B cell (primary cell): ENCODE data around the gene TCP11L2. TPM values are rescaled to one million over a fixed set of nuclear protein-coding genes. Genes with fewer than 3 reads are reported as not detected.
A peak's percentile ranks its signal among the peaks of the same experiment; 100 is the strongest.

Experiments
- ATAC-seq: fragments of 200-7000 bp; cut with Tn5 transposase; one replicate; pipeline ENCODE4 v1.10.0; 2021; ENCODE audit warnings: low read depth, mild to moderate bottlenecking, moderate number of reproducible peaks, moderate library complexity
- CTCF ChIA-PET: fragments of 350-600 bp; sonication (Branson Sonifier 250); formaldehyde crosslinking; loops from one replicate; lab custom pipeline; 2021; ENCODE audit warnings: antibody characterized with exemption, inconsistent platforms; lab: Charles Lee
- POLR2A ChIA-PET: fragments of 350-600 bp; sonication (Branson Sonifier 250); formaldehyde crosslinking; loops from one replicate; lab custom pipeline; 2021; ENCODE audit warnings: antibody characterized with exemption; lab: Charles Lee
- DNase-seq: peaks from one replicate; pipeline ENCODE4 v3.0.0; 2013
- H2AFZ ChIP-seq: 2 replicates; pipeline ENCODE4 v1.6.1; 2012; ENCODE audit warnings: mild to moderate bottlenecking, low read depth, low read length; ENCODE audit not compliant: insufficient read depth, poor library complexity, severe bottlenecking
- H3K27ac ChIP-seq, 2 donors: 1 replicate in 1 of 2; 2 replicates in 1 of 2; pipeline ENCODE4 v1.5.1; 2012 to 2013; ENCODE audit warnings: low read length in 2 of 2, mild to moderate bottlenecking in 2 of 2, moderate library complexity in 1 of 2
- H3K27me3 ChIP-seq, 4 experiments: fragments of 200-600 bp in 1 of 4; sonication (generic) in 1 of 4; replicated peaks in 1 of 4; 1 replicate in 2 of 4; 2 replicates in 2 of 4; pipeline versions ENCODE4 v1.6.1 to v1.7.0; 2013 to 2016; ENCODE audit warnings: low read length in 3 of 4, mild to moderate bottlenecking in 2 of 4, mixed read lengths in 1 of 4, moderate library complexity in 1 of 4; ENCODE audit not compliant: insufficient read depth in 4 of 4, control insufficient read depth in 3 of 4; ENCODE audit errors: control extremely low read depth in 1 of 4
- H3K36me3 ChIP-seq, 2 experiments: replicated peaks in 1 of 2; 1 replicate in 1 of 2; 2 replicates in 1 of 2; pipeline versions ENCODE4 v1.6.1 to v1.7.1; 2013; ENCODE audit warnings: low read length in 1 of 2; ENCODE audit not compliant: insufficient read depth in 2 of 2, control insufficient read depth in 1 of 2; ENCODE audit errors: control extremely low read depth in 1 of 2, extremely low read depth in 1 of 2
- H3K4me1 ChIP-seq, 2 donors: fragments of 200-600 bp in 1 of 2; sonication (generic) in 1 of 2; 1 replicate in 1 of 2; 2 replicates in 1 of 2; pipeline versions ENCODE4 v1.5.1 to v1.6.1; 2013 to 2017; ENCODE audit warnings: low read length in 2 of 2; ENCODE audit not compliant: control insufficient read depth in 2 of 2, insufficient read depth in 2 of 2
- H3K4me2 ChIP-seq: replicated peaks from 2 replicates; pipeline ENCODE3; 2012; ENCODE audit warnings: mild to moderate bottlenecking, low read depth, low read length; ENCODE audit not compliant: poor library complexity, severe bottlenecking
- H3K4me3 ChIP-seq, 5 experiments: fragments of 200-600 bp in 1 of 5; sonication (generic) in 1 of 5; 1 replicate in 3 of 5; 2 replicates in 2 of 5; pipeline versions ENCODE4 v1.5.1 to v1.7.0; 2011 to 2016; ENCODE audit warnings: low read length in 4 of 5, mild to moderate bottlenecking in 4 of 5, low read depth in 2 of 5, control low read depth in 1 of 5, moderate library complexity in 1 of 5; ENCODE audit not compliant: insufficient read depth in 1 of 5; ENCODE audit errors: control extremely low read depth in 1 of 5, extremely low read depth in 1 of 5
- H3K79me2 ChIP-seq: fragments of 200-600 bp; sonication (generic); one replicate; pipeline ENCODE4 v1.6.0; 2016; ENCODE audit warnings: low read length; ENCODE audit not compliant: control insufficient read depth, insufficient read depth
- H3K9ac ChIP-seq: fragments of 200-600 bp; sonication (generic); 2 replicates; pipeline ENCODE4 v1.6.1; 2017; ENCODE audit warnings: mild to moderate bottlenecking, low read length, moderate library complexity
- H3K9me3 ChIP-seq, 3 donors: one replicate each; pipeline versions ENCODE4 v1.6.1 to v1.7.1; 2013; ENCODE audit warnings: low read length in 2 of 3; ENCODE audit not compliant: control insufficient read depth in 2 of 3, insufficient read depth in 1 of 3; ENCODE audit errors: control extremely low read depth in 1 of 3
- H4K20me1 ChIP-seq: 2 replicates; pipeline ENCODE4 v1.6.0; 2012; ENCODE audit warnings: mild to moderate bottlenecking, low read length; ENCODE audit not compliant: insufficient read depth, control insufficient read depth, poor library complexity, severe bottlenecking
- H3K27ac Mint-ChIP-seq: one replicate; pipeline ENCODE4 v1.8.0; 2021; ENCODE audit warnings: mixed read lengths
- H3K27me3 Mint-ChIP-seq: one replicate; pipeline ENCODE4 v1.8.0; 2021; ENCODE audit warnings: mixed read lengths
- H3K4me1 Mint-ChIP-seq: one replicate; pipeline ENCODE4 v1.8.0; 2021; ENCODE audit warnings: mixed read lengths
- H3K4me3 Mint-ChIP-seq: one replicate; pipeline ENCODE4 v1.8.0; 2021; ENCODE audit warnings: mixed read lengths
- H3K9me3 Mint-ChIP-seq: one replicate; pipeline ENCODE4 v1.8.0; 2022; ENCODE audit warnings: mixed read lengths; ENCODE audit not compliant: insufficient read depth
- EZH2 ChIP-seq: IDR thresholded peaks from 2 replicates; pipeline ENCODE4 v1.6.1; 2012; ENCODE audit warnings: borderline replicate concordance, low read depth, mild to moderate bottlenecking, moderate library complexity, low read length; ENCODE audit not compliant: insufficient read depth, poor library complexity, severe bottlenecking
- WGBS: methylation state at CpG from one replicate; pipeline ENCODE4 v1.1.5; 2013; ENCODE audit warnings: missing lambda C conversion rate; ENCODE audit not compliant: insufficient coverage; 5-methylcytosine and 5-hydroxymethylcytosine counted together
- intact Hi-C: fragments of 100-400 bp; cut with micrococcal nuclease; formaldehyde crosslinking; loops from one replicate; pipeline ENCODE4 v1.10.0; 2022
- polyA plus RNA-seq: library from polyadenylated mRNA; depleted of rRNA; stranded (reverse); fragments of >200 nt; gene quantifications from 2 replicates; pipeline ENCODE4 v1.2.3, GENCODE V29; 2012
- total RNA-seq, 2 donors: library from RNA; stranded (reverse); fragments of 120-200 nt in 1 of 2; gene quantifications; 1 replicate in 1 of 2; 2 replicates in 1 of 2; pipeline versions ENCODE4 v1.2.3 to v1.2.4, GENCODE V29; 2013 to 2022
- TF ChIP-seq, protein P1 (sequence below): fragments of 200-600 bp; IDR thresholded peaks from one replicate; pipeline ENCODE4 v1.8.0; 2022; ENCODE audit warnings: antibody characterized with exemption, mild to moderate bottlenecking

TCP11L2 gene
- total and polyA plus RNA-seq, 2 donors (not counting 1 experiment from before 2014, with no cell fraction given): 30.4 to 306 TPM

DNA sequence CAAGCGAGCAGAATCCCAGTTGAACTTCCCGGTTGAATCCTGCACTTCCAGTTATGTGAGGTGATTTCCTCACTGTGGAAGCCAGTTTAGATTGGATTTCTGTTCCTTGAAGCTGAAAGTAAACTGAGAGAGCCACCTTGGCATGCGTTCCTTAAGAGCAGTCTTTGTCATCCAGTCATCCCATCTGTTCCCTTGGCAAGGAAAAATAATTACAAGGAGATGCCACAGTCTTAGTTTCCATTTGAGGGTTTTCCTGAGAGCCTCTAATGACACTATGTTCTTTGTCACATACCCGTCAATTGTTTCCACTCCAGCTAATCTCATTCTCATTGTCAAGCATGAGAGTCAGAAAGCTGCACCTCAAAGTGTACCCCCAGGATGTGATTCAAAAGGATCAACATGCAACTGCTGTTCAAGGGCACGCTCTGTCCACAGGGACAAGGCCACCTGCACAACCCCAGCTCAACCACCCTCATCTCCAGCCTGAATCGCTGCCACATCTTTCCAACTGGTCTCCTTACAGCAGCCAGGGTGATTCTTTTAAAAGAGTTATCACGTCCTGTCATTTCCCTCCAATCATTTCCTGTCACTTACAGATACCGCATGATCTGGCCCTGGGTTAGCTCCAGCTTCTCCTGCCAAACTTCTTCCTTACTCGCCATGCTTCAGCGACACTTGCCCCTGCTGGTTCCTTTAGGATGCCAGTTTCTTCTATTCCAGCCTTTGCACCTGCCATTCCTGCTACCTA, 18.0 kb upstream of the TCP11L2 start:
- ChIA-PET POLR2A (interaction anchor here (1.3 kb wide), 1 partner anchor 13 kb away, joined by 3 read pairs; no protein-coding TSS in a partner anchor), CTCF (interaction anchor here (0.7 to 16.6 kb wide), 7 partner anchors 10 to 148 kb away, joined by 3 to 393 read pairs (median 4); partner anchors contain the start of gene TCP11L2)
- Histone ChIP-seq H3K27me3 (peaks cover 0 to 11% (median 0%) of the 10 kb centered on the region in 4 experiments), H4K20me1 (no peaks in the 10 kb centered on the region), H3K9me3 (peaks cover 2 to 15% (median 8%) of the 10 kb centered on the region in 3 donors), H3K4me1 (peaks cover 7 to 8% of the 10 kb centered on the region in 2 donors), H3K4me2 (no peak overlapping the region), H3K36me3 (no peaks in the 10 kb centered on the region), H3K4me3 (no peak overlapping the region), H3K27ac (no peak overlapping the region), H3K79me2 (no peaks in the 10 kb centered on the region), H2AFZ (no peak overlapping the region), H3K9ac (no peak overlapping the region)
- peaks cover 3% of the 10 kb centered on the region for H3K9me3 Mint-ChIP-seq
- peaks cover 20% of the 10 kb centered on the region for H3K27me3 Mint-ChIP-seq
- H3K27ac Mint-ChIP-seq: no peak overlapping the region
- DNase-seq (no peak), ATAC-seq (no peak)
- H3K4me1 Mint-ChIP-seq: peaks cover 42% of the 10 kb centered on the region
- WGBS: 57% methylated on average over 10 of the region's 10 CpGs
- no peak overlapping the region for H3K4me3 Mint-ChIP-seq
- intact Hi-C loops: no loop called here
- TF ChIP-seq, protein P1, sequence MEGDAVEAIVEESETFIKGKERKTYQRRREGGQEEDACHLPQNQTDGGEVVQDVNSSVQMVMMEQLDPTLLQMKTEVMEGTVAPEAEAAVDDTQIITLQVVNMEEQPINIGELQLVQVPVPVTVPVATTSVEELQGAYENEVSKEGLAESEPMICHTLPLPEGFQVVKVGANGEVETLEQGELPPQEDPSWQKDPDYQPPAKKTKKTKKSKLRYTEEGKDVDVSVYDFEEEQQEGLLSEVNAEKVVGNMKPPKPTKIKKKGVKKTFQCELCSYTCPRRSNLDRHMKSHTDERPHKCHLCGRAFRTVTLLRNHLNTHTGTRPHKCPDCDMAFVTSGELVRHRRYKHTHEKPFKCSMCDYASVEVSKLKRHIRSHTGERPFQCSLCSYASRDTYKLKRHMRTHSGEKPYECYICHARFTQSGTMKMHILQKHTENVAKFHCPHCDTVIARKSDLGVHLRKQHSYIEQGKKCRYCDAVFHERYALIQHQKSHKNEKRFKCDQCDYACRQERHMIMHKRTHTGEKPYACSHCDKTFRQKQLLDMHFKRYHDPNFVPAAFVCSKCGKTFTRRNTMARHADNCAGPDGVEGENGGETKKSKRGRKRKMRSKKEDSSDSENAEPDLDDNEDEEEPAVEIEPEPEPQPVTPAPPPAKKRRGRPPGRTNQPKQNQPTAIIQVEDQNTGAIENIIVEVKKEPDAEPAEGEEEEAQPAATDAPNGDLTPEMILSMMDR: no peak
- TF ChIP-seq EZH2: no peak

DNA sequence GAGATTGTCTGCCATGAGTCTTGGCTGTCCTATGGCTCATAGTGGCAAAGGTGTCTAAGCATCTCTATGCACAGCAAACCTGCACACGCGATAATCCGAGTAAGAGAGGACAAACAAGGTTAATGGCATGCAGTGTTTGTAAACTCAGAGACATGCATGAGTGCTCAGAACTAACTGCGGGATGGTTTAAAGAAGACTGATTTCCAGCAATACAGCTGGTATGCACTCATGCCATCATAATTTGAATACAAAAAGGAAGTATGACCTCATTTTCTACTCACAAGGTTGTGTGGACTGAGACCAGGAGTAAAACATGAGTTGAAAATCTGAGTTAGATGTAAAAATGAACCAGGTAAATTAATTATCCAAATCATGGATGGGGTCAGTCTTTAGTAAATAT, 16.6 kb upstream of the TCP11L2 start:
- peak; percentile 58 for DNase-seq
- Histone ChIP-seq H3K9me3 (peaks cover 0 to 15% (median 8%) of the 10 kb centered on the region in 3 donors), H3K9ac (no peak overlapping the region), H3K36me3 (no peaks in the 10 kb centered on the region), H3K27ac (no peak overlapping the region), H3K4me2 (peak overlapping the region; percentile 31), H3K4me1 (peaks cover 7 to 8% of the 10 kb centered on the region in 2 donors), H4K20me1 (no peaks in the 10 kb centered on the region), H3K4me3 (no peak overlapping the region), H3K79me2 (no peaks in the 10 kb centered on the region), H2AFZ (no peak overlapping the region), H3K27me3 (peaks cover 0 to 11% (median 0%) of the 10 kb centered on the region in 4 experiments)
- intact Hi-C loops: loop anchor here (1.0 kb wide), 1 partner anchor 15 kb away; no protein-coding TSS in a partner anchor
- TF ChIP-seq EZH2: no peak
- TF ChIP-seq, protein P1: no peak
- Mint-ChIP-seq H3K4me3 (peak overlapping the region; percentile 52), H3K9me3 (peaks cover 3% of the 10 kb centered on the region), H3K27me3 (peaks cover 20% of the 10 kb centered on the region), H3K27ac (peak overlapping the region; percentile 16), H3K4me1 (peaks cover 42% of the 10 kb centered on the region)
- ChIA-PET CTCF (interaction anchor here (4.4 to 16.6 kb wide), 3 partner anchors 14 to 58 kb away, joined by 58 to 393 read pairs (median 158); partner anchors contain the start of gene TCP11L2), POLR2A (interaction anchor here (1.7 kb wide), 1 partner anchor 16 kb away, joined by 7 read pairs; no protein-coding TSS in a partner anchor)
- no CpG with 5 or more reads among the region's 4 CpGs for WGBS
- peak; percentile 70 for ATAC-seq
